Upper lobe of left lung (tissue), 4 donors: ENCODE data around the gene CYP2A13.

ENCODE experiments used
- CTCF ChIP-seq, 6 experiments: fragments of 450-650 bp in 4 of 6; fragments of 200-600 bp in 2 of 6; sonication (generic) in 2 of 6; IDR thresholded peaks; one replicate each; pipeline ENCODE4 v1.5.1; 2016 to 2019; ENCODE audit warnings: antibody characterized with exemption in 6 of 6
- EP300 ChIP-seq, 4 donors: sonication (generic); formaldehyde crosslinking; IDR thresholded peaks; one replicate each; pipeline ENCODE4 v1.5.1; 2017; ENCODE audit warnings: antibody characterized with exemption in 4 of 4, control low read depth in 2 of 4
- POLR2AphosphoS5 ChIP-seq, 2 donors: sonication (generic); formaldehyde crosslinking; IDR thresholded peaks; one replicate each; pipeline ENCODE4 v1.5.1; 2017; ENCODE audit warnings: antibody characterized with exemption in 2 of 2

- TF ChIP-seq CTCF (IDR thresholded peaks at IDR 0.05) (no peak), EP300 (IDR thresholded peaks at IDR 0.05) (no peak), POLR2AphosphoS5 (IDR thresholded peaks at IDR 0.05) (no peak)
Observed at GRCh38 chr19:41136636-41137455, 48.6 kb downstream of the CYP2A13 start.
